GM20000 (cell line): Measurements from ENCODE around the gene SERINC1.

Experiments used
- DNase-seq: peaks from one replicate; pipeline ENCODE4 v3.0.0; 2012; ENCODE audit warnings: low spot score
- CTCF ChIP-seq: IDR thresholded peaks from 2 replicates; pipeline ENCODE4 v1.5.1; 2012; ENCODE audit warnings: mild to moderate bottlenecking, control low read depth; ENCODE audit errors: extremely low read depth, missing control alignments

SERINC1 gene

GRCh38 chr6:122431780-122432179, 39.8 kb downstream of the SERINC1 start:
- TF ChIP-seq CTCF, result no peak

GRCh38 chr6:122429323-122429722, 42.3 kb downstream of the SERINC1 start:
- TF ChIP-seq CTCF, result no peak
- no peak for DNase-seq

More at GRCh38 chr6:122431780-122432179, 39.8 kb downstream of the SERINC1 start:
- no peak for DNase-seq

GRCh38 chr6:122428781-122429180, 42.8 kb downstream of the SERINC1 start:
- DNase-seq, result no peak
- TF ChIP-seq CTCF, result no peak

- DNase-seq, result no peak
- no peak for TF ChIP-seq CTCF
Observed at GRCh38 chr6:122426597-122426996, 45.0 kb downstream of the SERINC1 start.

- no peak for DNase-seq
- no peak for TF ChIP-seq CTCF
Observed at GRCh38 chr6:122423734-122424133, 47.9 kb downstream of the SERINC1 start.

GRCh38 chr6:122422614-122423267, 48.9 kb downstream of the SERINC1 start:
- TF ChIP-seq CTCF, result no peak
- DNase-seq, result no peak

GRCh38 chr6:122422003-122422402, 49.6 kb downstream of the SERINC1 start:
- DNase-seq, result no peak
- no peak for TF ChIP-seq CTCF
